Astrocyte of the spinal cord (primary cell): ENCODE data around the gene CGB7.
"Not testable (repeated sequence)": the region's sequence is repeated elsewhere in the genome, so short reads cannot be mapped to it uniquely, and the experiment has no call there.

Experiments
- DNase-seq: peaks from one replicate; pipeline ENCODE4 v3.0.0; 2011; ENCODE audit warnings: low read depth, low spot score
- H3K4me3 ChIP-seq: 2 replicates; pipeline ENCODE4 v1.5.1; 2011; ENCODE audit warnings: low read depth, mild to moderate bottlenecking, low read length, moderate library complexity
- CTCF ChIP-seq: IDR thresholded peaks from 2 replicates; pipeline ENCODE4 v1.5.1; 2012; ENCODE audit warnings: low read depth, mild to moderate bottlenecking, low read length, inconsistent platforms
- in situ Hi-C: cut with HindIII; loops from 2 replicates; pipeline ENCODE4 v1.10.0; 2017; ENCODE audit warnings: low sequenced_read_pairs

Gene CGB7

DNA sequence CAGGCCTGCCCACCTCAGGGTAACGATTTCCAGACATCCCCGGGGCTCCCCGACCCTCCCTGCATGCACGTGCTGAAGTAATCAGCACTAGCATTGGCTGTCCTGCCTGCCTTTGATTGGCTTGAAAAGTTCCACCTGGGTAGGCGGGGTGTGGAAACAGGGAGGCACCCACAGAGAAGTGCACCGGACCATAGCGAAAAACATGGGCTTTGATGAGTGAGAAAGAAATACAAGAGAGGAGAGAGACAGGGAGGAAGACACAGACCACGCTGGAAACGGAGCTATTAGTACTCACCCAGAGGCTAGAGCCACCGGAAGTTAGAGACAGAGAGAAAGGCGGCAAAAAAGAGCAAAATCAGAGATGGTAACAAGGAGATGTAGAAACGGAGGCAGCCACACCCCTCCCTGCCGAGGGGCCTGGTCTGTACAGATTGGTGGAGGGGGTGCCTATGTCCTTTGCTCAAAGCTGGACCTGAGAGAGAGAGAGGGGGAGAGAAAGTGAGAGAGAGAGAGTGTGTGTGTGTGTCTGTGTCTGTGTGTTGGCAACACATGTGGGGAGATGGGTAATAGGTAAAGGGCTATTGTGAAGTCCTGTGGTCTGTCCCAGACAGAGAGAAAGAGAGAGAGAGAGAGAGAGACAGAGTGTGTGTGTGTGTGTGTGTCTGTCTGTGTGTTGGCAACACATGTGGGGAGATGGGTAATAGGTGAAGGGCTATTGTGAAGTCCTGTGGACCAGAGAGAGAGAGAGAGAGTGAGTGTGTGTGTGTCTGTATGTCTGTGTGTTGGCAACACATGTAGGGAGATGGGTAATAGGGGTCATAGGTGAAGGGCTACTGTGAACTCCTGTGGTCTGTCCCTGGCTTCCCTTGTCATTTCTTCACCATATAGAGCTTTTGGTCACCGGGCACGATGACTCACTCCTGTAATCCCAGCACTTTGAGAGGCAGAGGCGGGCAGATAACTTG lies 36.3 kb downstream of the CGB7 start:
- no peak for TF ChIP-seq CTCF
- in situ Hi-C loops = no loop called here
- DNase-seq = no peak
- H3K4me3 ChIP-seq = no peak overlapping the region

GRCh38 chr19:49020342-49020741 lies 37.2 kb downstream of the CGB7 start:
- no peak for TF ChIP-seq CTCF
- no peak for DNase-seq
- in situ Hi-C loops = no loop called here
- no peak overlapping the region for H3K4me3 ChIP-seq

- in situ Hi-C loops = no loop called here
- TF ChIP-seq CTCF = no peak
- H3K4me3 ChIP-seq = no peak overlapping the region
- DNase-seq = no peak
Measured at GRCh38 chr19:49019242-49019932, 38.2 kb downstream of the CGB7 start.

- DNase-seq, in situ Hi-C loops: not testable (repeated sequence)
- peak overlapping the region; percentile 24 for H3K4me3 ChIP-seq
Measured at GRCh38 chr19:49018388-49019241, 38.9 kb downstream of the CGB7 start.

- TF ChIP-seq CTCF = peak; percentile 60
- in situ Hi-C loops = no loop called here
- DNase-seq = peak; percentile 57
- H3K4me3 ChIP-seq = peak overlapping the region; percentile 24
Measured at GRCh38 chr19:49017666-49018351, 39.7 kb downstream of the CGB7 start.

DNA sequence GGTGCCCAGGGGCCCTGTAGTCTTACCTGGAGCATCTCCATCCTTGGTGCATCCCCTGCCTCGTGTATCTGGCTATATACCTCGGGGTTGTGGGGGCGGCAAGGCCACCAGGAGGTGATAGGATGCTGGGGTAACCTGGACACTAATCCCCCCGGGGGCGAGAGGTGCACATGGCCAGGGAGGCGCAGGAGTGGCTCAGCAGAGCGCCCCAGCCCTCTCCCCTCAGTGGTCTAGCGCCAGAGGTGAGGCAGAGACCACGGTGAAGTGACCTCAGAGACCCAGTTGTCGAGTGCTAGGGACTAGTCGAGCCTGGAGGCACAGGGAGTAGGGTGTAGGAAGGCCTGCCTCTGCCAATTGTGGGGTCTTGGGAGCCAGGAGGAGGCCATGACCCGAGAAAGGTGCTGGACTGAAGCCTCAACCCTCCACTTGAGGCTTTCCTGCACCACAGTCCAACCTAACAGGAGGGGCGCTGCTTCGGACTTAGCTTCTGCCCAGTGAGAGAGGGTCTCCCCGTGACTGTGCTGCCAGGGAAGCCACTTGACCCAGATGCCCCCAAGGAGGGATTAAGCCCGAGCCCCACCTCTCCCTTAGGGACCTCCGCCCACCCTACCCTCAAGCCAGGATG lies 40.4 kb downstream of the CGB7 start, which contains the start of gene LHB:
Gene LHB, minus strand, starts transcription at position 51 of the 625 bp plus-strand sequence. Its CDS starts 10 bp downstream, at position 41.
- peak within 1 kb of the TSS; percentile 24 for H3K4me3 ChIP-seq
- DNase-seq = no peak
- TF ChIP-seq CTCF = no peak
- in situ Hi-C loops = no loop called here
